IPS-18c (cell line): Measurements from ENCODE around the gene GBE1.

Experiments
- H3K4me3 ChIP-seq: 2 replicates; pipeline ENCODE4 v1.7.0; 2013; ENCODE audit warnings: low read depth, mild to moderate bottlenecking, low read length, moderate library complexity; ENCODE audit not compliant: insufficient read depth
- H3K9me3 ChIP-seq: one replicate; pipeline ENCODE4 v1.6.1; 2013; ENCODE audit warnings: mild to moderate bottlenecking, low read length, moderate library complexity; ENCODE audit not compliant: control insufficient read depth, insufficient read depth

Gene GBE1

DNA sequence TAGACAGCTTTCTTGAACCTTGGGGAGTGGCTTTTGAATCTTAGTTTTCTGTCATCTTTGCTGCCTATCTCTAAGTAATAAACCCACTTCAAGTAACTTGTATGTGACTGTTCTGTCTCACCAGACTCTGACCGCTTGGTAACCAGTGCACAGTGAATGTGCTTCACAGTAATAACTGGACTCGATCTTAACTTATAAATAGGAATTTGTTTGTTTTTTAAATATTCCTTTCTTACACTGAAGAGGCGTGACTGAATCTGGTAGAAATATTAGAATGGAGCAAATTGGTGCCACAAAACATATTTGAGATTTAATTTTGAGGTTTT is 318.0 kb downstream of the GBE1 start:
- Histone ChIP-seq H3K4me3 (no peak overlapping the region), H3K9me3 (no peaks in the 10 kb centered on the region)

- Histone ChIP-seq H3K9me3 (no peaks in the 10 kb centered on the region), H3K4me3 (no peak overlapping the region)
Measured at GRCh38 chr3:81442758-81443456, 318.5 kb downstream of the GBE1 start.

- H3K9me3 ChIP-seq: no peaks in the 10 kb centered on the region
Measured at GRCh38 chr3:81440661-81441060, 320.8 kb downstream of the GBE1 start.

More at GRCh38 chr3:81440661-81441060, 320.8 kb downstream of the GBE1 start:
- no peak overlapping the region for H3K4me3 ChIP-seq
